Measurements from ENCODE around the gene RASGEF1C.

Gene RASGEF1C

DNA sequence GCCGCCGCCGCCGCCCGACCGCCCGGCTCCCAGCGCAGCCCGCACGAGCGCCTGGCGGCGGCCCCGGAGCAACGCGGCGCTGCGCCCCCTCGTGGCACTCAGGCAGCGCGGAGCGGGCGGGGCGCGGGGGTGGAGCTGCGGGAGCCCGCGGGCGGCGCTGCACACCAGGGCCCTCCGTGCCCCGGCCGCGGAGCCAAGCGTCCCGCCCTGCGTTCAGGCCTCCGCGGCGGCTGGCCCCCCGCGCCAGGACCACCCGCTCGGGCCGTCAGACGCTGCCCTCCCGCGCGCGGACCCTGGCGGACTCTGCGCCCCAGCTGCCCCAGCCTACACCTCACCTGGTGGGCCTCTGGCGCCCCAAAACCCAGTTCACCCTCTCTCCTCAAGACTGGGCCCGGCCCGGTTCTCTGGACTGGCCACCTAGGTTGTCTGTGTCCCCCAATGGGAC, at the start of gene RASGEF1C:
Gene RASGEF1C (minus strand): TSS at position 75 of the 445 bp plus-strand sequence. CDS start 71,159 bp downstream, outside the sequence.
- H3K4me3 ChIP-seq (ENCODE audit: low read depth, low read length) = peak within 1 kb of the TSS; percentile 41
- peak; percentile 9 for DNase-seq (ENCODE audit: low read depth)

DNA sequence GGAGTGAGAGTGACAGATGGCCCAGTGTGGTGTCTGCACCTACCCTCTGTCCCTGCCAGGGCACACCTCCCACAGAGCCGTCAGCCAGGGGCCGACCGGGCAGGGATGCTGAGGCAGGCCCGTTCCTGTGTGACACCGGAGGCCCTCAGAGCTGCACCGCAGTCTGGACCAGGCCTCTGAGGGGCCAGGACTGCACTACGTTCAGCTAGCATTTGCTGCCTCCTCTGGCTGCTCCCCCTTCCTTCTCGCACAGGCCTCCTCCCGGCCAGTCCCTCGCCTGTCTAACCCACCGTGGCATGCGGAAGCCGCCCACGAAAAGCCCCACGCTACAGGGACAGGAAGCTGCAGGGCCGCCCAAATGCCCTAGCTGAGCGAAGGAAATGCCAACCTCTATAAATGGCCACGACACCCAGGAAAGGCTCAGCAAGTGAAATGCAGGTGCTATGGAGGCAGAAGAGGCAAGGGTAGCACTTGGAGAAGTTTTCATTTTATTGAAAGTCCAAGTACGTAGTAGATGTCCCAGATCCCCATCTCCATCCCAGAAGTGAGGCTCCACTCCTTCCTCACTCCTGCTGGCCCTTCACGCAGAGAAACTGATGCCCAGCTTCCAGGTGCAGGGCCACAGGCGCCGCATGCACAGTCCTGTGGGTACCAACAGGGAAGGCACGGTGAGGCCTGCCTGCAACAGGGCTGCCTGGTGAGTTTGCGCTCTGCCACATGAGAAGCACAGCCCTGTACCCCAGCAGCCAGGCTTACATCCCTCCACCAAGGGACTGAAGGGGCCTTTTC, 44.2 kb upstream of the RASGEF1C start:
- no peak overlapping the region for H3K4me3 ChIP-seq (ENCODE audit: low read depth, low read length)
- no peak for DNase-seq (ENCODE audit: low read depth)

DNA sequence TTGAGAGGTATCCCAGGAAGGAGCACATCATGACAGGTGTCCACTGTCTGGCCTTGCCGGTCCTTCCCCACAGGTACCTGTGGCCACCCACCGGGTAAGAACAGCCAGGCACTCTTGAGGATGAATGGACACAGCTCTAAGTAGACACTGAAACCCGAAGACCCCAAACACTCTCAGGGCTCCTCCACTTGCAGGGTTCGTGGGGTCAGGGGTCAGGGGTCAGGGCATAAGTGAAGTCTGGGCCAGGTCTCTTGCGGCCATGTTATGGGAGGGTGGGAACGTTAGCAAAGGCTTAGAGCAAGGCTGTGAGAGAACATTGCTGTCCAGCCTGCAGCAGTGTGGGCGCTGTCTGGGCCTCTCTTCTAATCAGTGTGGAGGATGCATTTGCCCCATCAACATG, 42.9 kb upstream of the RASGEF1C start:
- H3K4me3 ChIP-seq (ENCODE audit: low read depth, low read length) = no peak overlapping the region
- DNase-seq (ENCODE audit: low read depth) = no peak

DNA sequence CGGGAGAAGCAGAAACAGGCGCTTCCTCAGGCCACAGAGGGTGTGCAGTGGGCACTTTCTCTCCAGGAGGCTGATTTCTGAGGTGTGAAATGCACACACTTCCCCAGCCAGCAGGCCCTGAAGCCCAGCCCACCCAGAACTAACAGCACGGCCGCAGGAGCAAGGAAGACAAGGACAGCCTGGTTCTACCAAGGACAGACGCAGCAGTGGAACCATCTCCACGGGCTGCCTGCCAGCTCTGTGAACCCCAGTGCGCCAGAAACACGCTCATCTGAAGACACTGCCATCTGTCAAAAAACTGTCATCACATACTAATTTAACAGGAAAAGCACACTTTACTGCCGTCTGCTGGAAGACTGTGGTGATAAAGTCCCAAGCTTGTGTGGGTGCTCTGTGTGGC, 42.1 kb upstream of the RASGEF1C start:
- no peak overlapping the region for H3K4me3 ChIP-seq (ENCODE audit: low read depth, low read length)
- no peak for DNase-seq (ENCODE audit: low read depth)

DNA sequence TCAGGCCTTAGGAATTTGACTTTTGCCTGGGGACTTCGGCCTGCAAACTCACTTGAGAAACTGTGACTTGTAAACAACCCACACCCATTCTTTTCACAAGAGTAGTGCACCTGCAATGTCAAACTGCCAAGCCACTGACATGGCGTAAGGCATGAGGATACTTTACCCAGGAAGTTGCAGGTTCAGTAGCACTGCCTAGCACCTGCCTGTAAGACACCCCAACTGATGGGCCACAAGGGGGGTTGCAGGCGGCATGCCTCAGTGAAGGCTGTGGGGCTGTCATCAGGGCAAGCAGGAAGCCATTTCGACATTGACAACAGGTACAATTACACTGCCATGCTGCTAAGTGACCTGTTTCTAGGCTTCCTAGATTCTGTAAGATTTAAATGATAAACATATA, 41.3 kb upstream of the RASGEF1C start:
- no peak overlapping the region for H3K4me3 ChIP-seq (ENCODE audit: low read depth, low read length)
- no peak for DNase-seq (ENCODE audit: low read depth)

DNA sequence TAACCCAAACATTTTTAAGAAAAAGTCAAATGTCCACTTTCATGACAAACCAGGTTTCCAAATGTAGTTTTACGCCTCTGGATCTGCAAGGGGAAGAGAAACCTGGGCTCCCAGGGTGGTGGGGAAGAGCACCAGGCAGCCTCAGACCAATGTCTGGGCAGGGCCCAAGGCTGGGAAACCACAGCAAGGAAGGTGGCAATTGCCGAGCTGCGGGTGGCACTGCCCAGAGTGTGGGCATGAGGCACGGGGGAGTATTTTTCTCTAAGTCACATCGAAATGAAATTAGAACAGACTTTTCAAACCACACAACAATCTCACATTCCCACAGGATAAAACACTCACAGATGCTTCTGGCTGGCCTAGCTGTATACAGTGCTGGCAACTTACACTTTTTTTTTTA, 32.6 kb upstream of the RASGEF1C start:
- H3K4me3 ChIP-seq (ENCODE audit: low read depth, low read length) = no peak overlapping the region
- DNase-seq (ENCODE audit: low read depth) = no peak

DNA sequence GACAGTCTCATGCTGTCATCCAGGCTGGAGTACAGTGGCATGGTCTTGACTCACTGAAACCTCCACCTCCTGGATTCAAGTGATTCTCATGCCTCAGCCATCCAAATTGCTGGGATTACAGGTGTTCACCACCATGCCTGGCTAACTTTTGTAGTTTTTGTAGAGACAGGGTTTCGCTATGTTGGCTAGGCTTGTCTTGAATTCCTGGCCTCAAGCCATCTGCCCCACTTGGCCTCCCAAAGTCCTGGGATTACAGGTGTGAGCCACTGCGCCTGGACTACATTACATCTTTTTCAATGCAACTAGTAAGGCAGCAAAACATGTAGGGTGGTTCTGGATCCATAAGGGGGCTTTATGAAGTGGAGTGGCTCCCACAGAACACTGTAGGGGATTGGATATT, 29.6 kb upstream of the RASGEF1C start:
- no peak overlapping the region for H3K4me3 ChIP-seq (ENCODE audit: low read depth, low read length)
- no peak for DNase-seq (ENCODE audit: low read depth)

DNA sequence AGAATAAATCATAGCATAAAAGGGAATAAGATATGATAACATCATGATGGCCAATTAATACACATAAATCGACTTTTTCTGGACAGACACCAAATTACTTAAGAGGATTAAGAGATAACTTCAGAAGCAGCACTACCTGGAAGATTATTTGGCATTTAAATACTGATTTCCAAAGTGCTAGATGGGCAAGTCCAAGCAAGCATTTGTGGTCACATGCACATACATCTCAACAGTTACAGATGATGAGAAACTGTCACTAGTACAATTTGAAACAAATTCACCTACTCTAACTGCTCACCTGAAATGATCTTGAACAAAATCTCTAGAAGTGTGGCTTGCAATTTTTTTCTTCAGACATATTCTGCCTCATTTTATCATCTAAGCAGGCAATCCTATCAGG, 26.8 kb upstream of the RASGEF1C start:
- no peak for DNase-seq (ENCODE audit: low read depth)
- H3K4me3 ChIP-seq (ENCODE audit: low read depth, low read length) = no peak overlapping the region

DNA sequence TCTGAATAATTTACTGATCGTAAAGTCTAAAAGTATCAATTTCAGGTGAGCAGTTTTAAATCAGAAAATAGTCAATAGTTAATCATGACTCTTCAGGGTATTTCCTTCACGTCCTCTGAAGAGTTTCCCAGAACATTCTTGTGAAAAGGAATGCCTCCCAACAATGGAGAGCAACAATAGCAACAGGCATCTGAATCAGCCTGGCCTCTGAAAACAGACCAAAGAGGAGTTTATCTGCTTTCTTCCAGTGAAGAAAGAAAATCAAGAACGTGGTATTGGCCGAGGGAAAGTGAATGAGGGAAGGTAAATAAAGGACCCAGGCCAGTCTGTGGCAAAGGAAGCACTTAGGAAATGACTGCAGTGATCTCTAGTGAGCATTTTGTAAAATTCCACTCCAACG, 26.1 kb upstream of the RASGEF1C start:
- no peak overlapping the region for H3K4me3 ChIP-seq (ENCODE audit: low read depth, low read length)

DNA sequence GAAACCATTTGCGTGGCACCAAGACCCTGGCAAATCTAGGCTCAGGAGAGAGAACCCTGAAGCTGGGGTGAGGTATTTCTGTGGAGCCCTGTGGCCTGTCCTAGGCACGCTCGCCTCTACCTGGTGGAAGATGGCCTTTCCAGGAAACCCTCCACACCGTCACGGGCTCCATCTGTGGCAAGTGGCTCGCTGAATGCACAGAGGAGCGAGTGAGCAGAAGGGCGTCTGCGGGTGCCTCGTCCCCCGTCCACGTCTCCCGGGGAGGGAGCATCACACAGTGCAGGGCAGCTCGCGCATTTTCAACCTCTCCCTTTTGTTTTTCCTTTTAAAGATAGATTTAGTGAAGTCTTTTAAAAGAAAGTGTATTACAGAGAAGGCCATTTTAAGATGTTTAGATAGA, 25.3 kb upstream of the RASGEF1C start:
- H3K4me3 ChIP-seq (ENCODE audit: low read depth, low read length) = no peak overlapping the region
- DNase-seq (ENCODE audit: low read depth) = no peak

More for the DNA sequence above, 26.1 kb upstream of the RASGEF1C start:
- DNase-seq (ENCODE audit: low read depth) = no peak

DNA sequence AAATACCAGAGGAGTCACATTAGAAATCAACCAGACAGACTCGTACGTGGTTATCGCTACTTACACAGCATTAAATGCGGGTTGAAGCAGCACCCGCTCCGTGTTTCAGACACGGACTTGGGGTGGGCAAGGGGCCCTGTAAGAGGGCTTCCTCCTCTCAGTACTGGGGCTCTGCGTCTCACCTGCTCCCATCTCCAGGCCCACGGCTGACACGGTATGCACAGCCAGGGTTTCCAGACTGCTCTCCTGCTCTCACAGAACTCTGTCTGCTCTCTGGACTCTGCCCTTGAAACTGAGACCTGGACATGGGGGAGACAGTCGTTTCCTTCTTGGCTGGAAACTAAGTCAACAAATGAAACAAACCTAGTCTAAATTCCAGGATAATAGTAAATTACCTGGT, 24.7 kb upstream of the RASGEF1C start:
- DNase-seq (ENCODE audit: low read depth) = no peak
- no peak overlapping the region for H3K4me3 ChIP-seq (ENCODE audit: low read depth, low read length)

DNA sequence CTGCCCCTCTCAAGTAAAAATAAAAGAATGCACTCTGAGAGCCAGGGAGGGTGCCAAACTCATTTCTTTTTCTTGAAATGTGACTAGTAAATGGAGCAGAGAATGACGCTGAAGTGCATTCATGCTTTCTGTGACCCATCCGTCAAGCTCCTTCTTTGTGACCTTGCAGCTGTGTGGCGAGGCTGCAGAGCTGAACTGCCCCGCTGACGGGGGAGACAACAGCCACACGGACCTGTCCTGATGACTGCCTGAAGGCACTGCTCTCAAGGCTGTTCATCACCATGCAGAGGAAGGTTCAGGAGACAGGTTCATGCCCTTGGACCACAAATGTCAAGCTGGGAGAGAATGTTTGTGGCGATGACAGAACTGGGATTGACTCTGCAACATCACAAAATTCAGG, 21.0 kb upstream of the RASGEF1C start:
- H3K4me3 ChIP-seq (ENCODE audit: low read depth, low read length) = no peak overlapping the region
- no peak for DNase-seq (ENCODE audit: low read depth)

DNA sequence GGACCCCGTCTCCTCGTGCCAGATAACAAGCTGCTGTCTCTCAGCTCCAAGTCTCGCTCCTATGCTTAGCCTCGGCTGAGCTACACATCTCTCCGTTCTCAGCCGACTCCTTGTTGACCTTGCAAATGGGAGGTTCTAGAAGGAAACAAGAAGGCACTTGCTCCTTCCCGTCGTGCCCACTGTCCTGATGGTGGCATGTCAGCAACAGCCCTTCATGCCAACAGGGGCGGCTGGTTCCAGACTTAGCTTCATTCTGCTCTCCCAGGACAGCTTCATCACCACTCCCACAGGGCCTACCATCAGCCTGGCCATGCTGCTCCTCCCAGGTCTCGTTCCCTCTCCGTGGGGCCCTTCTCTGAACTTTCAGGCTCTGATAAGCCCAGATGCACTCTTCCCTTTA, 13.0 kb upstream of the RASGEF1C start:
- DNase-seq (ENCODE audit: low read depth) = no peak
- H3K4me3 ChIP-seq (ENCODE audit: low read depth, low read length) = no peak overlapping the region

DNA sequence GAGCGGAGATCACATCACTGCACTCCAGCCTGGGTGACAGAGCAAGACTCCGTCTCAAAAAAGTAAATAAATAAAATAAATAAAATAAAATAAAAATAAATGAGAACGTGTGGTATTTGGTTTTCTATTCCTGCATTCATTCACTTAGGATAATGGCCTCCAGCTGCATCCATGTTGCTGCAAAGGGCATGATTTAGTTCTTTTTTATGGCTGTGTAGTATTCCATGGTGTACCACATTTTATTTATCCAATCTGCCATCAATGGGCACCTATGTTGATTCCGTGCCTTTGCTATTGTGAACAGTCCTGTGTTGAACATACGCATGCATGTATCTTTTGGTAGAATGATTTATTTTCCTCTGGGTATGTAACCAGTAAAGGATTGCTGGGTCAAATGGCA, 8.8 kb upstream of the RASGEF1C start:
- DNase-seq (ENCODE audit: low read depth) = no peak
- H3K4me3 ChIP-seq (ENCODE audit: low read depth, low read length) = no peak overlapping the region

DNA sequence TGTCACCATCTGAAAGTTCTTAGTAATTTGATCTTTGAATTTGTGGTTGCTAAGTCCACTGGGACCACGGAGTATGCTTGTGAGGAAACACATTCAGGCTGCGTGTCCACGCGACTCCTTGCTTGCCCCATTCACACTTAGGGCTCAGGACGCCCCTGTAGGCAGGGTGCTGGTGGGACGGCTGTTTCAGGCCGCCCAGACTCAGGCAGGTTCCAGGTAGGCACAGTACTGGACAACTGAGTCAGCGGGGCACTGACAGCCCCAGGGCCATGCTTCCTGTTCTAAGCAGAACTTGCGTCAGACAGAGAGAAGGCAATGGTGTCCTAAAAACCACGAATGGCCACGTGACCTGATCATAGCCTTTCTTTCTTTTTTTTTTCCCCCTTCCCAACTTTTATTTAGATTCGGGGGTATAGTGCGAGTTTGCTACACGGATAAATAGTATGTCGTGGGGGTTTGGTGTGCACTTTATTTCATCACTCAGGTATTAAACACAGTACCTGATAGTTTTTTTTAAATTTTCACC, 7.7 kb upstream of the RASGEF1C start:
- DNase-seq (ENCODE audit: low read depth) = no peak
- H3K4me3 ChIP-seq (ENCODE audit: low read depth, low read length) = no peak overlapping the region

DNA sequence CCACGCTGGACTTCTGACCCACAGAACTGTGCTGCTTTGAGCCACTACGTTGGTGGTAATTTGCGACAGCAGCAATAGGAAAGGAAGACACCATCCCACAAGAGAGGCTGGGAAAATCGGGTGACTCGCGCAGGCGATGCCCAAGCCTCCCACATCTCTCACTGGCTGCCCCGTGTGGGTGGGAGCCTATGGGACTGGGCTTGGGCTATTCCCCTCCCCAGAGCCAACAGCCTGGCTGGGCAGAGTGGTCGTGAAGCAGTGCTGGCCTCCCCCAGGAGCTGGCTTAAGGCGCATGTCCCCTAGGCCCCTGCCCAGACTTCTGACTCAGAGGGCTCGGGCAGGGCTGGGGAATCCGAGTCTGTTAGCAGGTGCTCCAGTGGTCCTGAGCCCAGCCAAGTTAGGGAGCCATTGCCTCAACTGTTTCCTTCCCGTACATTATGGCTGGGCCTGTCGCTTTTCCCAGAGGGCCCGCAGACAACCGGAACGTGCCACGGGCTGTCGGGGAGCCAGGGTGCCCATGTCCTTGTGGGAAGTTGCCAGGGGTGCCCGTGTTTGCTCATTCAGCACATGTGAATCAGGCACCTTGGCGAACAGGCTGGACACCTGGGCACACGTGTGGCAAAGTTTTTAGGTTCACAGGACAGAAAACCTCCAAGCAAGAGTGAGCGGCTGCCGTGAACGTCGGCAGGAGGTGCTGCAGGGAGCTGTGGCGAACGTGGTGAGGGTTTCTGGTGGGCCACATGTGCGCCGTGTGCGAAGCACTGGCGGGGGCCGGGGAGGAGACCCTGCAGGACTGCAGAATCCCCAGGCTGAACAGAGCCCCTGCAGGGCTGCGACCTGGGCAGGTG, 7.0 kb upstream of the RASGEF1C start:
- no peak for DNase-seq (ENCODE audit: low read depth)
- H3K4me3 ChIP-seq (ENCODE audit: low read depth, low read length) = no peak overlapping the region

DNA sequence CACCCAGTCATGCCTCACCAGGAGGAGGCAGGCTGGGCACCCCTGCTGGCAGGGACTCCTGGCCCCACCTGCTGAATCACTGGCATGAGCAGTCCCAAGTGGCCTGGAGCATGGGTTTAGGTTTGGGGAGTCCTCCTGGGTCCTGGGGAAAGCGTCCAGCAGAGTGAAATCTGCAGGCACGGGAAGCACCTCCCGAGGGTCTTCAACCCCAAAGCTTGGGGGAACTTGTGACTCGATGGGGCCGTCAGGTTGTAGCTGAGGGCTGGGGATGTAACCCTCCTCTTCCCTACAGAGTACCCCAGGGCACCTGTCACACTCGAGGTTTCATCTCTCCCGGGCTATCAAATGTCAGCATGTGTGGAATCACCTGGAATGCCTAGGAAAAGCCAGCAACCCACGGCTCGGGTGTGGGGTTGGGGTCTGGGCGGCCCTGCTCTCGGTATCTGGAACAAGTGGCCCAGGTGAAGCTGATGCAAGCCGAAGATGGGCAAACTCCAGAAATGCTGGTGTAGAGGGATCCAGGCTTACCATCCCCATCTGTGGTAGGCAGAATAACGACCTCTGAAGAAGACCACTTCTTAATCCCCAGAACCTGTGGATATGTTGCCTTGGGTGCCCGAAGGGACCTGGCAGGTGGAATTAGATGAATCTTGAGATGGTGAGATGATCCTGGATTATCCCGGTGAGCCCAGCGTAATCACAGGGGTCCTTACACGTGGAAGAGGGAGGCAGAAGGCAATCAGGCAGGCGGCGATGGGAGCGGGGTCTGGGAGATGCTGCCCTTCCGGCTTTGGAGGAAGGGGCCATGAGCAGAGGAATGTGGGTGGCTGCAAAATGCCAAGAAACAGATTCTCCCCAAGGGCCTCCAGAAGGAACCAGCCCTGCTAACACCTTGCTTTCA, 6.1 kb upstream of the RASGEF1C start:
- no peak for DNase-seq (ENCODE audit: low read depth)
- H3K4me3 ChIP-seq (ENCODE audit: low read depth, low read length) = no peak overlapping the region

DNA sequence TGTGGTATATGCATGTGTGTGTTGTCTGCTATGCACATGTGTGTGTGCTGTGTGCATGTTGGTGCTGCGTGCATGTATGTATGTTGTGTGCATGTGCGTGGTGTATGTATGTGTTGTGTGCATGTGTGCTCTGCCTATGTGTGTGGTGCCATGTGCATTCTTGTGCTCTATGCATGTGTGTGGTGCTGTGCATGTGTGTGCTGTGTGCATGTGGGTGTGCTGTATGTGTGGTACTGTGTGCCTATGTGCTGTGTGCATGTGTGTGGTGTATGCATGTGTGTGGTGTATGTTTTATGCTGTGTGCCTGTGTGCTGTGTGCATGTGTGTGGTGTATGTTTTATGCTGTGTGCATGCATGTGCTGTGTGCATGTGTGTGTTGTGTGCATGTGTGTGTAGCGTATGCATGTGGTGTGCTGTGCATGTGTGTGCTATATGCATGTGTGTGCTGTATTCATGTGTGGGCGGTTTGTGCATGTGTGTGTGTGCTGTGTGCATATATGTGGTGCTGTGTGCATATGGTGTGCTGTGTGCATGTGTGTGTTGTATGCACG, 4.7 kb upstream of the RASGEF1C start:
- no peak for DNase-seq (ENCODE audit: low read depth)
- no peak overlapping the region for H3K4me3 ChIP-seq (ENCODE audit: low read depth, low read length)

DNA sequence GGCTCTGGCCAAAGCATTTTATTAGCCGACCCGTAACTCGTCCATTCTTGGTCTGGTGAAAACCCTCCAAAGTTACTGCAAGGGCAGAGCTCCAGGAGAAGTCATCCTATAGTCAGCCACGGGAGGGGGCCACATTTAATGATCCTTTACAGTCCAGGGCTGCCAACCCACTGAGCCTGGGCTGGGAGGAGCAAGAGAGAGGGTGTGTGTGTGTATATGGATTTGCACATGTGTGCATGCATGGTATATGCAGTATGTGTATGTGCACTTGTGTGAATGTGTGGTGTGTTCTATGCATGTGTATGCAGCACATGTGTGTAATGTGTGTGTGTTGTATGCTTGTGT, 4.2 kb upstream of the RASGEF1C start:
- DNase-seq (ENCODE audit: low read depth) = no peak
- no peak overlapping the region for H3K4me3 ChIP-seq (ENCODE audit: low read depth, low read length)
